OCI-LY1 (cell line): Measurements from ENCODE around the gene SCFD1.

Source experiments
- EZH2 ChIP-seq: fragments of 200-600 bp; sonication (generic), shearing (Covaris generic); IDR thresholded peaks from 2 replicates; pipeline ENCODE4 v1.8.0; 2017; ENCODE audit warnings: borderline replicate concordance, mixed run types, mild to moderate bottlenecking, antibody characterized with exemption, low read length, moderate library complexity, mixed read lengths
- TF ChIP-seq, protein P1 (sequence below): fragments of 200-600 bp; sonication (generic), shearing (Covaris generic); IDR thresholded peaks from 2 replicates; pipeline ENCODE4 v1.5.1; 2017; ENCODE audit warnings: mild to moderate bottlenecking, antibody characterized with exemption, low read length, moderate library complexity, mixed read lengths

GRCh38 chr14:30585204-30585603, 36.9 kb upstream of the SCFD1 start:
- TF ChIP-seq, protein P1, sequence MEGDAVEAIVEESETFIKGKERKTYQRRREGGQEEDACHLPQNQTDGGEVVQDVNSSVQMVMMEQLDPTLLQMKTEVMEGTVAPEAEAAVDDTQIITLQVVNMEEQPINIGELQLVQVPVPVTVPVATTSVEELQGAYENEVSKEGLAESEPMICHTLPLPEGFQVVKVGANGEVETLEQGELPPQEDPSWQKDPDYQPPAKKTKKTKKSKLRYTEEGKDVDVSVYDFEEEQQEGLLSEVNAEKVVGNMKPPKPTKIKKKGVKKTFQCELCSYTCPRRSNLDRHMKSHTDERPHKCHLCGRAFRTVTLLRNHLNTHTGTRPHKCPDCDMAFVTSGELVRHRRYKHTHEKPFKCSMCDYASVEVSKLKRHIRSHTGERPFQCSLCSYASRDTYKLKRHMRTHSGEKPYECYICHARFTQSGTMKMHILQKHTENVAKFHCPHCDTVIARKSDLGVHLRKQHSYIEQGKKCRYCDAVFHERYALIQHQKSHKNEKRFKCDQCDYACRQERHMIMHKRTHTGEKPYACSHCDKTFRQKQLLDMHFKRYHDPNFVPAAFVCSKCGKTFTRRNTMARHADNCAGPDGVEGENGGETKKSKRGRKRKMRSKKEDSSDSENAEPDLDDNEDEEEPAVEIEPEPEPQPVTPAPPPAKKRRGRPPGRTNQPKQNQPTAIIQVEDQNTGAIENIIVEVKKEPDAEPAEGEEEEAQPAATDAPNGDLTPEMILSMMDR: no peak
- no peak for TF ChIP-seq EZH2
